Measurements from ENCODE around the gene ABHD16B.

- TF ChIP-seq CTCF (conservative IDR thresholded peaks at IDR 0.05; ENCODE audit: low read length) (no peak), EZH2phosphoT487 (IDR thresholded peaks at IDR 0.05; ENCODE audit: borderline replicate concordance) (no peak)
Observed at GRCh38 chr20:63823691-63824311, 37.5 kb upstream of the ABHD16B start.
